Activated T-helper 9 cell treated with anti-CD3 and anti-CD28 coated beads, Interleukin-2, amount 50 U/mL, for 16 hours (primary cell): ENCODE measurements around the gene GRB10.
"Not testable (repeated sequence)": the region's sequence is repeated elsewhere in the genome, so short reads cannot be mapped to it uniquely, and the experiment has no call there.

Experiments used
- DNase-seq: peaks from one replicate; pipeline ENCODE4 v3.0.0-alpha.2; 2020; ENCODE audit warnings: low read depth

The GRB10 gene

GRCh38 chr7:50607524-50608125 is 175.1 kb downstream of the GRB10 start:
- DNase-seq, result no peak

- DNase-seq, result no peak
These were observed 177.6 kb downstream of the GRB10 start for GRCh38 chr7:50605059-50605458.

- DNase-seq, result no peak
These were observed 179.4 kb downstream of the GRB10 start for GRCh38 chr7:50603287-50603686.

- no peak for DNase-seq
These were observed 183.3 kb downstream of the GRB10 start for GRCh38 chr7:50599385-50599784.

- no peak for DNase-seq
These were observed 184.0 kb downstream of the GRB10 start for GRCh38 chr7:50598460-50599343.

GRCh38 chr7:50596484-50596883 is 186.2 kb downstream of the GRB10 start:
- DNase-seq, result no peak

- no peak for DNase-seq
These were observed 187.1 kb downstream of the GRB10 start for GRCh38 chr7:50595491-50596102.

- no peak for DNase-seq
These were observed 187.8 kb downstream of the GRB10 start for GRCh38 chr7:50594734-50595485.

- no peak for DNase-seq
These were observed 188.6 kb downstream of the GRB10 start for GRCh38 chr7:50594136-50594535.

GRCh38 chr7:50592940-50593339 is 189.8 kb downstream of the GRB10 start:
- no peak for DNase-seq

- no peak for DNase-seq
These were observed 190.9 kb downstream of the GRB10 start for GRCh38 chr7:50591480-50592438.

GRCh38 chr7:50591098-50591479 is 191.6 kb downstream of the GRB10 start:
- no peak for DNase-seq

GRCh38 chr7:50590535-50590934 is 192.2 kb downstream of the GRB10 start:
- no peak for DNase-seq

- no peak for DNase-seq
These were observed 193.3 kb downstream of the GRB10 start for GRCh38 chr7:50589364-50589763.

- DNase-seq, result no peak
These were observed 193.8 kb downstream of the GRB10 start for GRCh38 chr7:50588937-50589336.

GRCh38 chr7:50587737-50588136 is 195.0 kb downstream of the GRB10 start:
- no peak for DNase-seq

GRCh38 chr7:50584793-50585408 is 197.8 kb downstream of the GRB10 start:
- DNase-seq, result no peak

- no peak for DNase-seq
These were observed 198.3 kb downstream of the GRB10 start for GRCh38 chr7:50584386-50584785.

GRCh38 chr7:50583295-50583694 is 199.4 kb downstream of the GRB10 start:
- DNase-seq, result not testable (repeated sequence)

- not testable (repeated sequence) for DNase-seq
These were observed 200.4 kb downstream of the GRB10 start for GRCh38 chr7:50582271-50582670.

- not testable (repeated sequence) for DNase-seq
These were observed 202.0 kb downstream of the GRB10 start for GRCh38 chr7:50580666-50581065.
